IMR-90 (cell line): Measurements from ENCODE around the gene MTIF2. TPM values are rescaled to one million over a fixed set of nuclear protein-coding genes. Genes with fewer than 3 reads are reported as not detected.

Experiments used
- ATAC-seq: fragments of 200-7000 bp; cut with Tn5 transposase; 2 replicates; pipeline ENCODE4 v1.9.1; 2020; ENCODE audit warnings: low read depth, mild to moderate bottlenecking, moderate library complexity
- BruUV-seq: library from RNA; stranded (reverse); fragments of 400-500 nt; replicated peaks from 2 replicates; lab custom pipeline; 2021; lab: Mats Ljungman, UMichigan
- CTCF ChIA-PET: fragments of 300-600 bp; formaldehyde crosslinking; extraction: SDS; loops from one replicate; lab custom pipeline; 2021; ENCODE audit warnings: antibody characterized with exemption; lab: Yijun Ruan, JAX
- POLR2A ChIA-PET: fragments of 300-600 bp; sonication (Branson Sonifier 250); formaldehyde crosslinking; loops from one replicate; lab custom pipeline; 2022; ENCODE audit warnings: antibody characterized with exemption; ENCODE audit not compliant: unreplicated experiment; lab: Charles Lee
- DNase-seq: peaks from one replicate; pipeline ENCODE4 v3.0.0; 2013
- H2AFZ ChIP-seq: replicated peaks from 2 replicates; pipeline ENCODE3; 2013; ENCODE audit warnings: low read length, mild to moderate bottlenecking; ENCODE audit not compliant: poor library complexity
- H2AK5ac ChIP-seq: 2 replicates; pipeline ENCODE4 v1.6.1; 2013; ENCODE audit warnings: low read depth, low read length, inconsistent platforms
- H2AK9ac ChIP-seq: replicated peaks from 2 replicates; pipeline ENCODE3; 2013; ENCODE audit warnings: mild to moderate bottlenecking, low read depth, low read length, moderate library complexity; ENCODE audit not compliant: poor library complexity
- H2BK120ac ChIP-seq: 2 replicates; pipeline ENCODE4 v1.6.1; 2013; ENCODE audit warnings: low read depth, low read length, inconsistent platforms
- H2BK15ac ChIP-seq: 3 replicates; pipeline ENCODE4 v1.6.1; 2013; ENCODE audit warnings: low read depth, low read length, inconsistent platforms
- H2BK20ac ChIP-seq: 2 replicates; pipeline ENCODE4 v1.6.1; 2013; ENCODE audit warnings: low read depth, mild to moderate bottlenecking, inconsistent platforms, low read length, moderate library complexity
- H2BK5ac ChIP-seq: 2 replicates; pipeline ENCODE4 v1.6.1; 2013; ENCODE audit warnings: mild to moderate bottlenecking, low read depth, low read length, inconsistent platforms; ENCODE audit not compliant: poor library complexity, severe bottlenecking
- H3K14ac ChIP-seq: replicated peaks from 2 replicates; pipeline ENCODE4 v1.6.1; 2013; ENCODE audit warnings: low read depth, low read length, inconsistent platforms
- H3K18ac ChIP-seq: 2 replicates; pipeline ENCODE4 v1.6.1; 2013; ENCODE audit warnings: low read depth, low read length, control low read depth
- H3K23ac ChIP-seq: 2 replicates; pipeline ENCODE4 v1.6.1; 2013; ENCODE audit warnings: low read depth, low read length, inconsistent platforms
- H3K27ac ChIP-seq: 2 replicates; pipeline ENCODE4 v1.5.1; 2013; ENCODE audit warnings: mild to moderate bottlenecking, control low read depth, low read length; ENCODE audit not compliant: insufficient read depth
- H3K27me3 ChIP-seq: 2 replicates; pipeline ENCODE4 v1.6.1; 2013; ENCODE audit warnings: low read length; ENCODE audit not compliant: control insufficient read depth, insufficient read depth
- H3K36me3 ChIP-seq: 2 replicates; pipeline ENCODE4 v1.6.1; 2013; ENCODE audit warnings: low read length, mixed read lengths; ENCODE audit not compliant: control insufficient read depth, insufficient read depth
- H3K4ac ChIP-seq: 2 replicates; pipeline ENCODE4 v1.6.1; 2013; ENCODE audit warnings: low read depth, low read length, inconsistent platforms
- H3K4me1 ChIP-seq: 2 replicates; pipeline ENCODE4 v1.6.1; 2013; ENCODE audit warnings: low read length, mixed read lengths; ENCODE audit not compliant: control insufficient read depth, insufficient read depth
- H3K4me2 ChIP-seq: 2 replicates; pipeline ENCODE4 v1.6.1; 2013; ENCODE audit warnings: low read depth, mild to moderate bottlenecking, control low read depth, low read length, moderate library complexity
- H3K4me3 ChIP-seq: 2 replicates; pipeline ENCODE4 v1.5.1; 2013; ENCODE audit warnings: low read depth, mild to moderate bottlenecking, control low read depth, low read length, moderate library complexity; ENCODE audit not compliant: insufficient read depth
- H3K56ac ChIP-seq: 2 replicates; pipeline ENCODE4 v1.6.1; 2013; ENCODE audit warnings: low read length, inconsistent platforms; ENCODE audit not compliant: insufficient read depth; ENCODE audit errors: extremely low read depth
- H3K79me1 ChIP-seq, 2 experiments: 2 replicates each; pipeline ENCODE4 v1.6.1; 2013; ENCODE audit warnings: low read length in 2 of 2, inconsistent platforms in 1 of 2, low read depth in 1 of 2
- H3K9ac ChIP-seq: 2 replicates; pipeline ENCODE4 v1.6.1; 2013; ENCODE audit warnings: low read depth, low read length, control low read depth
- H3K9me1 ChIP-seq: 2 replicates; pipeline ENCODE4 v1.6.1; 2013; ENCODE audit warnings: low read length, inconsistent platforms; ENCODE audit not compliant: insufficient read depth
- H3K9me3 ChIP-seq: 2 replicates; pipeline ENCODE4 v1.6.1; 2013; ENCODE audit warnings: low read length; ENCODE audit not compliant: control insufficient read depth, insufficient read depth
- H4K20me1 ChIP-seq: 2 replicates; pipeline ENCODE4 v1.6.1; 2013; ENCODE audit warnings: low read length, inconsistent platforms; ENCODE audit not compliant: insufficient read depth
- H4K5ac ChIP-seq: 2 replicates; pipeline ENCODE4 v1.6.1; 2013; ENCODE audit warnings: mild to moderate bottlenecking, low read depth, low read length, control low read depth
- H4K8ac ChIP-seq, 2 experiments: 2 replicates each; pipeline ENCODE4 v1.6.1; 2013; ENCODE audit warnings: low read depth in 2 of 2, low read length in 2 of 2, control low read depth in 1 of 2, inconsistent platforms in 1 of 2
- H4K91ac ChIP-seq: 2 replicates; pipeline ENCODE4 v1.6.1; 2013; ENCODE audit warnings: low read depth, low read length, inconsistent platforms; ENCODE audit not compliant: insufficient read depth
- BHLHE40 ChIP-seq: fragments of 150-350 bp; IDR thresholded peaks from 2 replicates; pipeline ENCODE4 v1.6.1; 2016; ENCODE audit warnings: mild to moderate bottlenecking, low read depth, low read length
- CEBPB ChIP-seq: IDR thresholded peaks from 2 replicates; pipeline ENCODE4 v1.6.1; 2012; ENCODE audit warnings: low read depth, low read length, improper control_type of control experiment
- ELK1 ChIP-seq: fragments of 150-350 bp; IDR thresholded peaks from 2 replicates; pipeline ENCODE4 v1.6.1; 2016; ENCODE audit warnings: low read depth, mild to moderate bottlenecking, low read length, moderate library complexity, borderline replicate concordance
- FOS ChIP-seq: fragments of 150-350 bp; IDR thresholded peaks from 2 replicates; pipeline ENCODE4 v1.6.1; 2016; ENCODE audit warnings: low read depth, low read length
- MAFK ChIP-seq: IDR thresholded peaks from 2 replicates; pipeline ENCODE4 v1.6.1; 2012; ENCODE audit warnings: low read depth, low read length, improper control_type of control experiment
- MXI1 ChIP-seq: IDR thresholded peaks from 2 replicates; pipeline ENCODE4 v1.6.1; 2012; ENCODE audit warnings: low read depth, mild to moderate bottlenecking, low read length, moderate library complexity, borderline replicate concordance
- NFE2L2 ChIP-seq: fragments of 150-350 bp; IDR thresholded peaks from 2 replicates; pipeline ENCODE4 v1.6.1; 2016; ENCODE audit warnings: low read depth, mild to moderate bottlenecking, low read length
- POLR2A ChIP-seq: IDR thresholded peaks from 2 replicates; pipeline ENCODE4 v1.6.1; 2012; ENCODE audit warnings: mild to moderate bottlenecking, low read depth, low read length
- RAD21 ChIP-seq: IDR thresholded peaks from 2 replicates; pipeline ENCODE4 v1.6.1; 2012; ENCODE audit warnings: low read length, improper control_type of control experiment
- RCOR1 ChIP-seq: IDR thresholded peaks from 2 replicates; pipeline ENCODE4 v1.6.1; 2012; ENCODE audit warnings: mild to moderate bottlenecking, low read length, improper control_type of control experiment; ENCODE audit not compliant: insufficient replicate concordance
- RFX5 ChIP-seq: IDR thresholded peaks from 2 replicates; pipeline ENCODE4 v1.8.0; 2012; ENCODE audit warnings: low read depth, mild to moderate bottlenecking, low read length, moderate library complexity
- SMC3 ChIP-seq: fragments of 150-350 bp; IDR thresholded peaks from 2 replicates; pipeline ENCODE4 v1.6.1; 2016; ENCODE audit warnings: low read depth, mild to moderate bottlenecking, antibody characterized with exemption, low read length, moderate library complexity
- WGBS, 2 experiments: methylation state at CpG; one replicate each; pipeline versions ENCODE4 v1.1.5 to v1.1.7; 2013; ENCODE audit warnings: missing lambda C conversion rate in 2 of 2; ENCODE audit not compliant: insufficient read length in 1 of 2; ENCODE audit errors: extremely low coverage in 2 of 2; 5-methylcytosine and 5-hydroxymethylcytosine counted together
- dilution Hi-C: fragments of 300-500 bp; cut with HindIII; formaldehyde crosslinking; loops from one replicate; pipeline ENCODE4 v1.14.3; 2018; ENCODE audit warnings: low sequenced_read_pairs; ENCODE audit not compliant: unreplicated experiment
- in situ Hi-C: fragments of 300-500 bp; cut with MboI; formaldehyde crosslinking; loops from 3 replicates; pipeline ENCODE4 v1.14.3; 2019; ENCODE audit warnings: low sequenced_read_pairs, inconsistent platforms, mixed read lengths
- intact Hi-C: fragments of 100-400 bp; cut with micrococcal nuclease; formaldehyde crosslinking; loops from 2 replicates; pipeline ENCODE4 v1.10.0; 2022
- polyA plus RNA-seq, 3 experiments: library from polyadenylated mRNA; depleted of rRNA; stranded (reverse); fragments of >200 nt; gene quantifications; 2 replicates each; pipeline ENCODE4 v1.2.3, GENCODE V29; 2012; ENCODE audit warnings: low replicate concordance in 1 of 3
- total RNA-seq: library from RNA; depleted of rRNA; stranded (reverse); fragments of >200 nt; gene quantifications from 2 replicates; pipeline ENCODE4 v1.2.3, GENCODE V29; 2012
- TF ChIP-seq, protein P1 (sequence below): conservative IDR thresholded peaks from 2 replicates; pipeline ENCODE4 v1.5.1; 2012; ENCODE audit warnings: mild to moderate bottlenecking, low read depth, low read length, improper control_type of control experiment
- TF ChIP-seq, protein P2 (sequence below): fragments of 150-350 bp; IDR thresholded peaks from 2 replicates; pipeline ENCODE4 v1.6.1; 2017; ENCODE audit warnings: mild to moderate bottlenecking, antibody characterized with exemption, low read length, low read depth

MTIF2 gene
- total and polyA plus RNA-seq, 2 of the 4 experiments (the other 2 are of a cell fraction) = 10.8 to 22.6 TPM

DNA sequence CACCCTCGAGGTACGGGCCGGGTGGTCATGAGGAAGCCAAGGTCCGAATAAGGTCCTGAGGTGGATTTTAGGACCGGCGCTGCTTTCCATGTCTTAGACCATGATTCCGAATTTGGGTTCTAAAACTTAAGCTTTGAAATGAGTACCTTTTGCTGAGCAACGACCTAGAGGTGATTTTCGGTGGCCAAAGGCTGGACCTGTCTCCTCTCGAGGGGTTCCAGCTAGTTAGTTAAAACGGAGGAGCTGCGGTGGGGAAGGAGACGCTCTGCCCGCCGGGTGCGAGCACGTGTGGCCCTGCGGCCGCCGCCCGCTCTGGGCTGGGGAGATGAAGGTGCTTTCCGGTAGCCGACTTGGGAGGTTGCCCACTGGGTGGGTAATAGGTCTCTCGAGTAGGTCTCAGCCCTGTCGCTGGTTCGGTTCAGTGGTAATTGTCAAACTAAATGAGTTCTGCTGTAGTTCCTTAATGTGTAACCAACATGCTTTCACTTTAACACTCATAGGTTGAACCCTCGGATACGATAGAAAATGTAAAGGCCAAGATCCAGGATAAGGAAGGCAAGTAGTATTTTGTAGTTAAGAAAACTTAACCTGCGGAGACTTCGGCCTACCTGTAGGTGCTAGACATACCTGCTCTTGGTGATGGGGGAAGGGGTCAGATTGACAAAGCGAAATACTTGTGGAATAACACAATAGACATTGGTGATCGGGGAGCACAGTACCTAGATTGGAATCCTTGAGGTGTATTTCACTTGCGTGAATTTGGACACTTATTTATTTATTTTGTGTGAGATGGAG is 36.0 kb downstream of the MTIF2 start:
- ChIA-PET CTCF (no interaction called here), POLR2A (interaction anchor here (0.6 kb wide), 2 partner anchors 9 to 13 kb away, joined by 4 read pairs; no protein-coding TSS in a partner anchor)
- Histone ChIP-seq H3K23ac (peak overlapping the region; percentile 96), H3K4ac (peak overlapping the region; percentile 95), H2BK20ac (no peak overlapping the region), H2AFZ (peak overlapping the region; percentile 88), H3K9me3 (no peaks in the 10 kb centered on the region), H3K9ac (peak overlapping the region; percentile 98), H3K4me3 (peak overlapping the region; percentile 75), H3K4me1 (peaks cover 3% of the 10 kb centered on the region; the same call in 1 of the 2 replicates), H2AK9ac (peak overlapping the region; percentile 99), H2BK120ac (peak overlapping the region; percentile 40), H3K36me3 (peaks cover 26% of the 10 kb centered on the region), H3K14ac (peak overlapping the region; percentile 98), H3K4me2 (peak overlapping the region; percentile 80), H4K91ac (peak overlapping the region; percentile 83), H3K9me1 (no peaks in the 10 kb centered on the region; the same call in 1 of the 2 replicates), H3K18ac (peak overlapping the region; percentile 49), H3K27me3 (no peaks in the 10 kb centered on the region), H4K5ac (peak overlapping the region; percentile 65), H2BK5ac (peak overlapping the region; percentile 89), H2AK5ac (peak overlapping the region; percentile 93), H4K8ac (peak overlapping the region; percentile 96), H3K27ac (peak overlapping the region; percentile 94), H3K79me1 (peaks cover 27 to 73% of the 10 kb centered on the region in 2 experiments), H4K20me1 (peaks cover 26% of the 10 kb centered on the region; the same call in 1 of the 2 replicates), H2BK15ac (no peak overlapping the region), H3K56ac (peak overlapping the region; percentile 100)
- ATAC-seq (peak; percentile 2; the same call in 1 of the 2 replicates), DNase-seq (peak; percentile 21)
- dilution Hi-C loops (no loop called here), intact Hi-C loops (loop anchor here (2.0 to 5.0 kb wide), 2 partner anchors 131 to 184 kb away; no protein-coding TSS in a partner anchor), in situ Hi-C loops (no loop called here)
- WGBS, 2 experiments = 25% methylated on average over 7 of the region's 33 CpGs; no CpG with 5 or more reads in 1 of the 2 experiments
- BruUV-seq = no TSS peak
- TF ChIP-seq RCOR1 (no peak), MXI1 (peak; percentile 95), POLR2A (no peak), MAFK (no peak), ELK1 (no peak), RAD21 (no peak), NFE2L2 (no peak), SMC3 (no peak), BHLHE40 (0 out of 2 replicates have a peak, but pooled peaks have one; percentile 26), RFX5 (no peak), CEBPB (no peak), FOS (no peak)
- TF ChIP-seq, protein P1, sequence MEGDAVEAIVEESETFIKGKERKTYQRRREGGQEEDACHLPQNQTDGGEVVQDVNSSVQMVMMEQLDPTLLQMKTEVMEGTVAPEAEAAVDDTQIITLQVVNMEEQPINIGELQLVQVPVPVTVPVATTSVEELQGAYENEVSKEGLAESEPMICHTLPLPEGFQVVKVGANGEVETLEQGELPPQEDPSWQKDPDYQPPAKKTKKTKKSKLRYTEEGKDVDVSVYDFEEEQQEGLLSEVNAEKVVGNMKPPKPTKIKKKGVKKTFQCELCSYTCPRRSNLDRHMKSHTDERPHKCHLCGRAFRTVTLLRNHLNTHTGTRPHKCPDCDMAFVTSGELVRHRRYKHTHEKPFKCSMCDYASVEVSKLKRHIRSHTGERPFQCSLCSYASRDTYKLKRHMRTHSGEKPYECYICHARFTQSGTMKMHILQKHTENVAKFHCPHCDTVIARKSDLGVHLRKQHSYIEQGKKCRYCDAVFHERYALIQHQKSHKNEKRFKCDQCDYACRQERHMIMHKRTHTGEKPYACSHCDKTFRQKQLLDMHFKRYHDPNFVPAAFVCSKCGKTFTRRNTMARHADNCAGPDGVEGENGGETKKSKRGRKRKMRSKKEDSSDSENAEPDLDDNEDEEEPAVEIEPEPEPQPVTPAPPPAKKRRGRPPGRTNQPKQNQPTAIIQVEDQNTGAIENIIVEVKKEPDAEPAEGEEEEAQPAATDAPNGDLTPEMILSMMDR = no peak
- TF ChIP-seq, protein P2, sequence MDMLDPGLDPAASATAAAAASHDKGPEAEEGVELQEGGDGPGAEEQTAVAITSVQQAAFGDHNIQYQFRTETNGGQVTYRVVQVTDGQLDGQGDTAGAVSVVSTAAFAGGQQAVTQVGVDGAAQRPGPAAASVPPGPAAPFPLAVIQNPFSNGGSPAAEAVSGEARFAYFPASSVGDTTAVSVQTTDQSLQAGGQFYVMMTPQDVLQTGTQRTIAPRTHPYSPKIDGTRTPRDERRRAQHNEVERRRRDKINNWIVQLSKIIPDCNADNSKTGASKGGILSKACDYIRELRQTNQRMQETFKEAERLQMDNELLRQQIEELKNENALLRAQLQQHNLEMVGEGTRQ = no peak
